ENCODE measurements around the gene CTBP2.

CTBP2 gene

DNA sequence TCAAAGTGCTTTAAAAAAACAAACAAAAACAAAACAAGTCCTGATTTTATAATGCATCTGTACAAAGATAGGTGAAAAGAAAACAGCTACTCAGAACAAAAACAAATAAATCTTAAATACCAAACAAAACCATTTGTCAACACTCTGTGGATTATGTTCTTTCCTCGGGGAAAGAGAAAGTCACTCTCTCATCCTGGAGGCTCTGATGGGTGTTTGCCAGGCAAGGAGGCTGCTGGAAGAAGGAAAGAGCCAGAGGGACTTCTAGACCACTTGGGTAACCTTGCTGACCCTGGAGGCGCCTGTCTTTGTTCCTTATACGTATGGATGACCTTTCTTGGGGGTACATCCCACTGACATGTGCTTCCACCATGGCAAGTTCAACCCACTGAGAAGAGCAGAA lies 125.7 kb downstream of the CTBP2 start:
- no peak for DNase-seq

DNA sequence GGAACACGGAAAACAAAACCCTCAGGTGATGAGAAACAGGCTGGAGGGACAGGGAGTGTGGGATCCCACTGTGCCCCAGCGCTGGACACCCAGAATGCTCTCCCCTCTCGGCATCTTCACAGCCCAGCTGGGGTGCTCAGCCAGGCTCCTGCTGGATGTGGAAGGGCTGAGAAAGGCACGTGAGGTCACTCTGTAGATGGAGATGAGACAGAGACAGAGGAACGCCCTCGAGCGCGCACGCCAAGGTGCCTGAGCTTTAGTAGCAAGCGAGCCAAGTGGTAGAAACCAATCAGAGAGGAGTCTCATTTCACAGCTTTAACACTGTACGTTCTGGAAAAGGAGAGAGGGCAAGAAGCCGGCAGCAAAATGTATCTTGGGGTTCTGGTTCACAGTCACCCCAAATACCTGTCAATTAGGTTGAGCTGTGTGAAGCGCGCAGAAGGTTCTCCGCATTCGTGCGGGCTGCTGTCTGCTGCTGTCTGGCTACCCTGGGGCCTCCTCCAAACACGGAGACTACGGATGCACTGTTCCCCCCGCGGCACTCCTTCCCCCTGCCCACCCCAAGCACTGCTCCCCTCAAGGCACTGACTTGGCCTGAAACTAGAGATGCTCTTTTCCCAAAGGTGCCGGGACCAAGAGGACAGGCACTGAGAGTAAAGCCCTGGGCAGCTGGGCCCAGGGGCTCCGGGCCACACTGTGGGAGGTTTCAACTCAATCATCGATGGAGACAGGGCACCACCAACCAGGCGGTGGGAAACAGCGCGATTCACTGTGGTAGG lies 127.0 kb downstream of the CTBP2 start:
- no peak for DNase-seq

DNA sequence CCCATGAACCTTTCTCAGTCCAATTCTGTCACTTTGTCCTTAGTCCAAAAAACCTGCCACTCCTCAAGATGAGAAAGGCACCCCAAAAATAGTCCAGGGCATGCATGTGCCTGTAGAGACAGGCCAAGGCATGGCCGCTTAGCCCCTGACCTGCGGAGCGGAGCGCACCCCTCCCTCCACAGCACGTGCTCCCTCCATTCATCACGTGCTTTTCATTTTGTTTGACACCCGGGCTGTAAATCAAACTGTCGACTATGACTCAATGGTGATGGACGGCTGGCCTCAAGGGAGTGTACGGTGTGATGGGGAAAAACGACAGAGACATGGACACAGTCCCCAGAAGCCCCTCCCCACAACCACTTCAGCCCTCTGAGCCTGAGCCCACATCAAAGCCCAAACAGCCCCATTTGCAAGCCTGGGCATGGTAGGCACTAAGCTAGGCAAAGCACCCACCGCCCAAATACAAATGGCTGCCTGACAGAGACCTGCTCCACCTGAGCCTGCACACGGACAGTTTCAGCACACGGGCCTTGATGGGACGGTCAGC lies 127.8 kb downstream of the CTBP2 start:
- DNase-seq, result no peak

DNA sequence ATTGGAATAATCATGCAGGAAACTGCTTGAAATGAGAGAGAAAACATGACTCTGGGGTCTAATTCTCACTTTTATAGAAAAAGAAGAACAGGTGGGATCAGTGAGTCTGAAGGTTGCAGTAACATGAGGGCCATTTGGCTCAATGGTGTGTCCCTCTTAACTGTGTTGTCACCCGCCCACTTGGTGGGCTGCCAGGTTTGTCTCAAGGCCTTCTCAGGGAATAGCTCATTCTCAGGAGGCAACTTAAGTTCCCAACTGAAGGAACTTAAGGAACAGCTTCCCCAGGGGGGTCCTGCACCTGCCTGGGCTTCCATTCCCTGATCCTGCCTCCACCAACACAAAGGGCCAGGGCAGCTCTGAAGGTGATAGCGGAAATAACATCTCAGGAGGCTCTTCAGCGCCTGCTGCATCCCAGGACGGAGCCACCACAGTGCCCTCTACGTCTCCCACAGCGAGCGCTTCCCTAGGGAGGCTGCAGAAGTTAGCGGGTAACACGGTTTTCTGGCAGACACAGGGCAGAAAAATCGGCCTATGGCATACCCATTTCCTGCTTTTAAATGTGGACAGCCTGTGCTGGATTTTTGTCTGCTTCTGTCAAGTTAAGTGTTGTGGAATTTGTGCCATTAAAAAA lies 129.7 kb downstream of the CTBP2 start:
- no peak for DNase-seq

DNA sequence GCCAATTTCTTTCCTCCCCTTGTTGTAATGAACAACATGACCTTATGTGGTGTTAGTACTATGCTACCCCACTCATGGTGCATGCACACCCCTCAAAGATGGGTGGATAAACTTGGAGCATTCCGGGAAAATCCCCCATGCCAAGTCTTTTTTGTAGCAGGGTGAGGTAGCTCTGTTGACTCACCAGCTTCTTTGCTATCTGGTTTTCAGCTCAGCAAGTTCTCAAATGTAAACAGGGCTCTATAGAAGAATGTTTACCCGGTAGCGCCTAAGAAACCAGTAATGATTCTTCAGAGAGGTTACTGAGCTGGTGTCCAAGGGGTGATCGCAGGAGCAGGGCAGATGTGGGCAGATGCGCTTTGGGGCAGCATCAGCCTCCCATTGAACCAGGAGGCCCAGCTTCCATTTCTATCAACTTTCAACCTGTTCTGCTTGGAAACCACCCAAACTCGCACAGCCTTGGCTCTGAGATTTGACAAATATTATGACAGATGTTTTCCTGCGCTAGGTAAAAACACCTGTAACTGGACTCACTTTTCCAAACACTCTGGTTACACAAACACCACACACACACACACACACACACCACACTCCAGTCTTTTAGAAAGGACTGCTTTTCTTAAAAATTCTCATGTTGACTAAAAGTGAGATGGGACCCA lies 130.7 kb downstream of the CTBP2 start:
- no peak for DNase-seq

DNA sequence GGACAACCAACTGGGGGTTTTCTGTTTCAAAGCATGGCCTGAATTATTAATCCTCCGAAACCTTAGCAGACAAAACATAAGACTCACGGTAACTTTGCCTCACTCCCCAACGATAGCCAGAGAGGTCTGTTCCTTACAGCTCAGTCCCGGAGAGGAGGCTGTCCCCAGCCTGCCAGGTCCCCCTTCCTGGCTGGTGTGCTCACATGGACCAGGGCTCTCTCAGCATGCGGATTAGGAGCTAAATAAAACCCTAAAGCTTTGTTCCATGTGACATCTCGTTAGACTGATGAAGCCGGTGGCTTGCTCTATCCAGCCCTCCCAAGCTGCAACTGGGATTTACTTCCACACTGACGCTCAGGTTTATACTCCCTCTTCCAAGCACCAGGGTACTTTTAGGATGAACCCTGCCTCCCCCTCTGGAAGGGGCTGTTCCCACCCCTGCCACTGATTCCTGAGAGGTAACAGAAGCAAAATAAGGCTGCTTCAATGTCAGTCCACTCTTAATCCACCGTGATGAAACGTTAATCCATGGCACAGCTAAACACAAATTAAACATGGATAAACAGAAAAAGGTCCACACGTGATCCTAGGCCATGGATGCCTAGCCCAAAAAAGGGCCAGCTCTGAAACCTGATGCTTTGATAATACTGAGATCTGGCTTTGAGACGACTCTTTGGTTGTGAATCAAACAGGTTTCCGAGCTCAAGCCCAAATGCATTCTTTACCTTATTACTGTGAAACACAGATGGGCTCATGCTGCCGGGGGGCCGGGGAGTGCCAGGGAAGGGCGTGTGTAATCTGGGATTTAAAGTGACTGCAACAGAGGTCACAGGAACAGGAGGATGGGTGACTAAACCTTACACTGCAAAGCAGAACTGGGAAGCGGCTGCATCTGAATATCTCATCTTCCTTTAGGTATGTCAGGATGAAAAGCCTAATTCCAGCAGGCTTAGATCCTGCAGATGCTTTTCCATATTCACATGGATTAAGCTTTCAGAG lies 132.2 kb downstream of the CTBP2 start:
- no peak for DNase-seq

DNA sequence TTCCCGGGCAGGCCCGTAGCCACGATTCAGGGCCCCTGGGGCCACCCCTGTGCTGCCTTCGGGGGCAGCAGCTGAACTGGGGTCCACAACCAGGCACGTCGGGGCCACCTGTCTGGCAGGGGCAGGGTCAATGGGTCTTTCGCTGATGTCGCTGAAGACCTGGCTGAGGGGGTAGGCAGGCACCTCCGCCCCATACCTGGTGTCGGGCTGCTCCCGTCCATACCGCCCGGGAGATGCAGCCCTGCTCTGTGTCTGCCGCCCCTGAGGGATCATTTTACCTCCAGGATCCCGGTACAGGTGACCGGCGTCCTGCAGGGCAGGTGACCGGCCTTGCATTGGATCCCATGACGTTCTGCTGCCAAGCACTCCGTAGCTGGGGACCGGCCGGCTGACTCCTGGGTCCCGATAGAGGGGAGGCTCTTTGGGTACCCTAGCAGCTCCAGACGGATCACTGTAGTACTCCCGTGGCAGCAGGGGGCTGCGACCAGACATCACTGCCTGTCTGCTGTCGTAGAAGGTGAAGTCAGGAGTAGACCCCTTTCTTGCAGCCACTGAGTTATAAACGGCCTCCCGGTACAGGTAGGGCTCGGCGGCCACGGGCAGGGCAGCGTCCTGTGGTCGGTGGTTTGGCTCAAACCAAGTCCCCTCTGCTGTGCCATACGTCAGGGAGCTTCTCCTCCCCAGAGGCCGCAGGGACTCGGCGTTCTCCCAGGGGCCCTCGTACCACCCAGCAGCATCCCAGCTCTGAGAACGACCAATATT lies 133.2 kb downstream of the CTBP2 start:
- DNase-seq, result no peak

DNA sequence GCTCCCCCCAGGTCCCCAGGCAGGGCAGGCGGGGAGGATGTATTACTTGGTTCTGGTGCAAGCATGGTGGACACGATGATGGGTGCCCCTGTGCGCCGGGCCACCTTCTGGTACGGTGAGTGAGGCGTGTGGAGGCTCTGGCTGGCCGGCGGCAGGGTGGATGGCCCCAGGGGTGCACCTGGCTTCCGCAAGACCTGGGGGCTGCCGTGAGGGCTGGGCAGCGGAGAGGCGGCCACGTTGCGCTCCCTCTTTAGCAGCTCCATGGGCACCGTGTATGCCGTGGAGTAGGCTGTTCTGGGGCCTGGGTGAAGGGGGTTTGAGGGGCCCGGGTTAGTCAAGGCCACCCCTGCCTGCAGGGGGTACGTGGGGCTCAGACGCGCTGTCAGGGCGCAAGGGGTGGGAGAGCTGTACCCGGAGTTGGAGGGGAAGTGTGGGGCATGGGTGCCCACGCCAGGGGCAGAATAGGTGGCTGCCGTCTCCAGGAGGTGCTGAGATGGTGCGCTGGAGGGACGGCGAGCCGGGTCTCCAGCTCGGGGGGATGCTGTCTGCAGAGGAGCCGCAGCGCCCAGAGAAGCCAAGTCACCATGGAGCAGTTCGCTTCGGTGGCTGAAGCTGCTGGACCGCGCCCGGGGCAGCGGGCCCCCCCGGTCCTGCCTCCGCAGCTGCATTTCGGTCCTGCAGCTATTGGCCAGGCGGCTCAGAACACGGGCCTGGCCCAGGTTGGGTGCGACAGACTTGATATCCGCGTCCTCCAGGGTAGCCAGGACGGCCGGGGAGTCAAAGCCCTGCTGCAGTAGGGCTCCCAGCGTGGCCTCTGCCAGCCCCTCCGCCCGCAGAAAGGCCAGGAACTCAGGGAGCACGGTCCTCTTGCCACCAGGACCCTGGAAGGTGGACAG lies 134.1 kb downstream of the CTBP2 start:
- no peak for DNase-seq

DNA sequence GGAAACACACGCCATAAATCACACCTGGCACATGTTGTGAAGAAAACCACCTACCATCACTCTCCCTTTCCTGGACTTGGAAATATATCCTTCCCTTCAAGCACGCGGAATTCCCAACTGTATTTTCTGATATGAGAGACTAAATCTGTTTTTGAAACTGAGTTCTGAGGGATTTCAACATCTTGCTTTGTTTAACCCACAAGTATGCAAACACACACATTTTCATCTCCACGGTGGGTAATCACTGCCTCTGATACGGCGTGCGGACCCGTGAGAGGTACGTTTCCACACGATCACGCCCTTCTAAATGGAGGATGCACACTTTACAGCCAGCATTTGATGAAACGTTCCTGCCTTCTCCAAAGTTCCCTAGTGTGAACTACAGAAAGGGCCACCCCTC lies 135.0 kb downstream of the CTBP2 start:
- DNase-seq, result no peak

DNA sequence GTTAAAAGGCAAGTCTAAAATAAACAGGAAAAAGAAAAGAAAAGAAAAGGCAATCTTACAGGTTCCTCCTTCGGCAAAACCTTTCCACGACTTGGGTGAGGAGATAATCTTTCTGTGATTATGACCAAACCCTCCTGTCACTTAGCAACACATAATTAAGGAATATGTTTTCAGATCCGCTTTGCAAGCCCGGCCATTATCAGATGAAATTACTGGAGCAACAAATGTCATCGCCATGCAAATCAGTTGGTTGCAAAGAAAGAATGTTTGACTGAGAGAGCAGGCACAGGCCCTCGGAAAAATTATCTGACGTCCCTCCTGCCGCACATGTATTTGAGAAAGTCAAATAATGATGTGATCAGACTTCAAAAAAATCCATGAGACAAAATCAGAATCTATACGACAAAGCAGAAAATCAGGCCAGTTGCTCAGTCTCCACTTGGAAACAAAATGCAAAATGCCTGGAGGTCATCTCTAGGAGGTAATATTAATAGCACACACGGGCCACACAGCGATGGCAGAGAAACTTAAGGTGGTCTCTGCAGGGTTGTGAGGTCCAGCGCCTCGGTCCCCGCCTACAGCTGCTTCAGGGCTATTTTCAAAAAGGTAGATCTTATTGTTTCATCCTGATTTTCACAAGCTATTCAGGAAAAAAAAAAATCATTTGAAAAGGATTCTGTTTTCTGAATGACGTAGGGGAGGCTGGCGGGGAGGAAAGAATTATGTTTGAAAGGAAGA lies 135.7 kb downstream of the CTBP2 start:
- DNase-seq, result no peak

DNA sequence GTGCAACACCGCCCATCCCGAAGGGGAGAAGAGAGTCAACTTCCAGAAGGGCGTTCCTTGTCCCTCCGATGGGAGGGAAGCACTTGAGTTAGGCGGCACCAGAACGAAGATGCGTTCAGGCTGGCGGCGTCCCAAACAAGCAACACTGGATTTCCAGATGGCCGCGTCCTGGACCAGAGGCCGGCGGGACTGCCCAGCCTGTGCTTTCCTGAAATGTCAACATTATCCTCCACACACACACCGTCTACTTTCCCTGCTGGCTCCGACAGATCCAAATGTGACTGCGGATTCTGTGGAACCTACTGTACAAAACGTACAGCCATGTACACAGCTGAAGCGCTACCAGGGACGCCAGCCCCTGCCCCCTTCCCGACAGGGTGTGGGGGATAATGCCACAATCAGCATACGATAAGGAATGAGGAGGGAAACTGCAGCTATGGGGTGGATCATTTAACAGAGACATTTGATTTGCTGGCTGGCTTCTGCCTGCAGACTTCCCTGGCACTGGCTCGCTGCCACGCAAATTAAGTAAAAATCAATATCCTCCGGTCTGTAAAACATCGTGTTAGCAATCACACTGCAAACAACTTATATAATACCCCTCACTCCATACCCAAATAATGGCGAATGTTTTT lies 136.4 kb downstream of the CTBP2 start:
- DNase-seq, result no peak

DNA sequence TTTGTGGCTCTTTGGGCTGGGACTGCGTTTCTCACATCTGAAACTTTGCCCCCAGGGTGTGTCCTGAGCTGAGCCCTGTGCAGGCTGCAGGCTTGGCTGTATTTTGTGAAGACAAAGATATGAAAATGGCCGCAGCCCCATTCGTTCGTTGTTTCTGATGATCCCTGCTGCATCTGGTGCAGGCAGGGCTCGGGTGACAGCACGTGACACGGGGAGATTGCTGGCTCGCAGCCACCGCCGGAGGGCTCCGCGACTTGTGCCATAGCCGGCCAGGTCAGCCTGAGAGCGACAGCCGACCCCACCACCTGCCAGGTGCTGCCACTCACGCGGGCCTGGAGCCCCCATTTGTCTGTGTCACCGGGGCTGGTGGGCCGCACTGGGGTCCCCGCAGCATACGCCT lies 137.1 kb downstream of the CTBP2 start:
- DNase-seq, result no peak

DNA sequence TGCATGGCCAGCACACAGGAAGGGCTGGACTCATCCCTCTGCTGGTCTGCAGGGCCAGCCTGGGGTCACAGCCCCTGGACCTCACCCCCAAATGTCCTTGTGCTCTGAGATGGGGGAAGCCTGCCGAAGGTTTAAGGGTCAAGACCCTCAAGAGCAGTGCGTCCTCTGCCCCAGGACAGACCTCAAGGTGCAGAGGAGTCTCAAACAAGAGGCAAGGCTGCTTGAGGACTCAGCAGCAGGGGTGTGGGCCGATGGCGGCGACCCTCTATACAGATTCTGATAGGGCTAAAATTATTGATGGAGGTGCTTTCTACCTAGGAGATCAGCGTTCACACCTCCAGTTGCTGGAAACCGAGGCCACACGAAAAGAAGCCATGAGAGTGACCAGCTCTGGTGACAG lies 137.7 kb downstream of the CTBP2 start:
- no peak for DNase-seq

DNA sequence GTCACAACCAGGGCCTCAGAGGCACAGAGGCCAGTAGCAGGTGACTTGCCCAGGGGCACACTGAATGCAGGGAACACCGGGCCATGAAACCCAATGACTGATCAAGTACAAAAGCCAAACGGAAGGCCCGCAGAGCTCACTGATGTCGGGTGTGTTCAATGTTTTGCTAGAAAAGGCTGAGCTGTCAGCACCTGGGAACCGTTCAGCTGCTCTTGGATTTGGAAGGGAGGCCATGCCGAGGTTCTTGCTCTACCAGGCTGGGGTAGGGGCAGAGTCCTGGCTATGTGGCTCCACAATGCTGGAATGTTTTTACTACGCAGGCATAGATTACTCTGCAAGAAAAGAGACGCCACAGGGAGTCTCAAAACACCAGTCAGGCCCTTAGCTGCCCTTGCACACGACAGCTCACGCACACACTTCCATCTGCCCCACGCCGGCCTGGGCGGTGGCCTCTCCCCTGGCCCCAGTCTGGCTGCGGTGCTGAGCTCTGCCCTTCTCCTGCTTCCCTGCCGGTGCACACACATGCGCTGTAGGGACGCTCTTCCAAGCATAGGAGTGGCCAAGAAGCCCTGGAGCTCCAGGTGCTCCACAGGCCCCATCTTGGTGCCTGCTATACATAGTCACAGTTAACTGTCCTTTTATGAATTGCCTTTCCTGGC lies 138.5 kb downstream of the CTBP2 start:
- no peak for DNase-seq

DNA sequence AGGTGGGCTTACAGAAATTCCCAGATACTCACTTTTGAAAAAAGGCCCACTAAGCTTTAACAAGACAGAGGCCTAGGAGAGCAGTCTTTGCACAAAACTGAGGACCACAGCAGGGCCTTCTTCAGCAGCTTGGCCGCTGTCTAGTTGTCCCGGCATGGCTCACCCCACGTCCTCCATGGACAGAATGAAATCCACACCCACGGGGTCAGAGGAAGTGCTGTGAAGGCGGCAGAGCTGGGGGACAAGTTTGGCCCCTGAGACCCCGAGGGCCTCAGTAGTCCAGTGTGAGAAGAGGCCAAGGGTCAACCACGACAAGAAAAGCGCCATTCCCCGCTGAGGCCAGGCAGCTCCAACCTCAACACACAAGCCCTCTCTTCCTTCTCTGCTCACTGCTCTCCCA lies 139.5 kb downstream of the CTBP2 start:
- DNase-seq, result no peak

DNA sequence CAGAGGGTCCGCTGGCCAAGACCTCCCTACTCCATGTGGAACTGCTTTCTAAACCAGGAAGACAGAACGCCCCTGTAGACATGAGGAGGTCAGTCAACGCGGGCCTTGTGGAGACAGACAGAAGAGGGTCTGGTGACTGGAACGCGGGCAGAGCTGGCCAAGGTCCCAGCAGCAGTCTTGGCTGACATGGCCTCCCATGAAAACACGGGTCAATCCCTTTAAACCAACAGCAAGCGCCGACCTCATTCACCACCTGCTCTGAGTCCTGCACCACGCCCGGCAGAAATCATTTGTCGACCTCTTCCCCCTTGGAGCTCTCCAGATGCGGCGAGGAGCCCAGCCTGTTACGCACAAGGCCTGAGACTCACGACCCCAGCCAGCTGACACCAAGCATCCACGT lies 140.0 kb downstream of the CTBP2 start:
- DNase-seq, result no peak

DNA sequence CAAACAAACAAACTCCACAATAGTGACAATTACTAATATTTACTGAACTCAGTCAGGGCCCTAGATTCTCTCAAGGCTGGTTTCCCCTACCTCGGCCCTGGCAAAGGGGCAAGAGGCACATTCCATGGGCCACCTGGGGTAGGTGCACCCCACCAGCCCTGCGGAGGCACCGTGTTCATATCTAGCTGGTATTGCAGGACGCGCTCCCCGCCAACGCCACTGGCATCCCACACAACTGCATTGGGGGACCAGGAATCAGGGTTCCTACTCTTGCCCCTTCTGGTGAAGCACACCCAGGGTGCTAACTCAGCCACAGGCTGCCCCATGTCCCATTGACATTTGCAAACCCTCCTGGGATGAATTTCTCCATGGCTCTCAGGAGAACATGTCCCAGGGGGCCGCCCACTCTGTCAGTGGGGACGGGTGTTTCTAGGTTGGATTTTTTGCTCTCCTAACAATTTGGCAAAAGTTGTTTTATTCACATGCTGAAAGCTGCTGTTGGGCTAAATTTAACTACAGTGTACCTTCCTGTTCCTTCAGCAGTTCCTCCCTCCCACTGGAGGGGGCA lies 141.7 kb downstream of the CTBP2 start:
- no peak for DNase-seq

DNA sequence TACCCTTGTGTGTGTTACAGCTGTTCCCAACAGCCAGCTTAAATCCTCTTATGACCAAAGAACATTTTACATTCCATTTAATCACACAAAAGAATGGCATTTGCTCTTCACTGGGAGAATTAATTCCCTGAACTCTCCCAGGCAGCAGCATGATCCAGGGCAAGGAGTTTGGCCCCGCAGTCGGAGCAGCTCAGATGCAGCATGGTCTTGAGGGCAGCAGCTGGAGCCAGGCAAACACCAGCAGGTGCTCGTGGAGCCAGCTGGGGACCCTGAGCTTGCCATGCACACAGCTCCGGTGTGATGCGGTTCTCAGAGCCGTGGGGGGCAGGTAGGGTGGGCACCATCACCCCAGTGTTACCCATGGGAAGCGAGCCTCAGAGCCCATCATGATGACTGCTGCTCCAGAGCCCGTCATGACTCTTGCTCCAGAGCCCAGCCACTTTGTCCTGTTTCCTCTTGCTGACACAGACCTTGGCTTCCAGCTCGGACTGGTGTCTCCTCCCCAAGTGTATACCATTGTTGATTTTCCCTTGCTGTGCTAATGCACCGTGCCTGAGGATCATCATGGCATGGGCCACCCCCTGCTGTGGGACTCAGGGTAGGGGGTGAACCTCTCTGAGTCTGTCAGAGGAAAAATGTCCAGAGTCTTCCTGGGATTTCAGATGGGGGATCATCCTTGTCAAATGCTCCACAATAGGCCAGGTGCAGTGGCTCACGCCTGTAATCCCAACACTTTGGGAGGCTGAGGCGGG lies 142.6 kb downstream of the CTBP2 start:
- no peak for DNase-seq

Measured in KG1 (cell line).